ENCODE measurements around the gene TMEM150C.

TMEM150C gene

DNA sequence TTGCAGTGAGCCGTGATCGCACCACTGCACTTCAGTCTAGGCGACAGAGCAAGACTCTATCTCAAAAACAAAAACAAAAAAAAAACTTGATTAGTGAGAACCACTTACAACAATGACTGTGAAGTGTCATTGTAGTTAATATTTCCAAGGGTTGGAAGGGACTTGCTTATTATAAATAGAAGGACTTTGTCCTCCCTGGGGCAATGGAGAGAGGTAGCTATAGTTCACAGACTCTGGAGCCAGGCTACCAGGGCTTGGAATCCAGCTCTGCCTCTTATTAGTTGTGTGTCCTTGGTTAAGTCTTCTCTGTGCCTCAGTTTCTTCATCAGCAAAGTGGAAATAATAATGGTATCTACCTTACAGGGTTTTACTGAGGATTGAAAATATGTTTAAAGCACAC lies 51.6 kb downstream of the TMEM150C start:
- in situ Hi-C loops (cut with HindIII; ENCODE audit: low sequenced_read_pairs) = no loop called here
- H3K4me3 ChIP-seq (ENCODE audit: low read depth, low read length) = no peak overlapping the region
- DNase-seq (ENCODE audit: low read depth) = no peak
- TF ChIP-seq, protein P1, sequence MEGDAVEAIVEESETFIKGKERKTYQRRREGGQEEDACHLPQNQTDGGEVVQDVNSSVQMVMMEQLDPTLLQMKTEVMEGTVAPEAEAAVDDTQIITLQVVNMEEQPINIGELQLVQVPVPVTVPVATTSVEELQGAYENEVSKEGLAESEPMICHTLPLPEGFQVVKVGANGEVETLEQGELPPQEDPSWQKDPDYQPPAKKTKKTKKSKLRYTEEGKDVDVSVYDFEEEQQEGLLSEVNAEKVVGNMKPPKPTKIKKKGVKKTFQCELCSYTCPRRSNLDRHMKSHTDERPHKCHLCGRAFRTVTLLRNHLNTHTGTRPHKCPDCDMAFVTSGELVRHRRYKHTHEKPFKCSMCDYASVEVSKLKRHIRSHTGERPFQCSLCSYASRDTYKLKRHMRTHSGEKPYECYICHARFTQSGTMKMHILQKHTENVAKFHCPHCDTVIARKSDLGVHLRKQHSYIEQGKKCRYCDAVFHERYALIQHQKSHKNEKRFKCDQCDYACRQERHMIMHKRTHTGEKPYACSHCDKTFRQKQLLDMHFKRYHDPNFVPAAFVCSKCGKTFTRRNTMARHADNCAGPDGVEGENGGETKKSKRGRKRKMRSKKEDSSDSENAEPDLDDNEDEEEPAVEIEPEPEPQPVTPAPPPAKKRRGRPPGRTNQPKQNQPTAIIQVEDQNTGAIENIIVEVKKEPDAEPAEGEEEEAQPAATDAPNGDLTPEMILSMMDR (IDR thresholded peaks at IDR 0.05; ENCODE audit: low read depth, low read length, missing control alignments) = no peak

DNA sequence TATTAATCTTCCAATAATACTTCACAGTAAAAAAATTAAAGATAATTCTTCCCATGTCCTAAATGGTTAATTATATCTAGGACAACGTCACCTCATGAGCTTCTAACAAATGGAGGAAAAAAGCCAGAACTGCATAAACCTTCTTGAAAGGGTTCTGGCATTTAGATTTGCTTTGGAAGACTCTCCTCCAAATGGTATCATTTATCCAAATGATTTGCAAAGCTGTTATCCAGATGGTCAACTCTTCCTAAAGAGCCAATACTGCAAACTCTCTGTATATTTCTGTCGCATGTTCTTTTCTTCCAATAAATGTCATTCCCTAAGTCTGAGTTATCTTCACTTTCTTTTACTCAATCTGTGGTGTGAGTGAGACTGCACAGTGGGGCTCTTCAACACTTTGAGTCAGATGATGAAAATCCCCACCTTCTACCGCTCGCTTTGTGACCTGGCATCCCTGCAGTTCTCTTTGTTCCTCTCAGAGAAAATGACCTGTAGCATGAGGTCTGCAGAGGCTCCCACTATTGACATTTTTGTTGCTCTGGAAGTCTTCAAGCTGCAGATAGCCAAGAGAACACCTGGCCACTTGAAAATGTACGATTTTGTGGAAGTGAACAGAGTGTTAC lies 52.9 kb downstream of the TMEM150C start:
- no peak for DNase-seq (ENCODE audit: low read depth)
- TF ChIP-seq, protein P1 (IDR thresholded peaks at IDR 0.05; ENCODE audit: low read depth, low read length, missing control alignments) = no peak

DNA sequence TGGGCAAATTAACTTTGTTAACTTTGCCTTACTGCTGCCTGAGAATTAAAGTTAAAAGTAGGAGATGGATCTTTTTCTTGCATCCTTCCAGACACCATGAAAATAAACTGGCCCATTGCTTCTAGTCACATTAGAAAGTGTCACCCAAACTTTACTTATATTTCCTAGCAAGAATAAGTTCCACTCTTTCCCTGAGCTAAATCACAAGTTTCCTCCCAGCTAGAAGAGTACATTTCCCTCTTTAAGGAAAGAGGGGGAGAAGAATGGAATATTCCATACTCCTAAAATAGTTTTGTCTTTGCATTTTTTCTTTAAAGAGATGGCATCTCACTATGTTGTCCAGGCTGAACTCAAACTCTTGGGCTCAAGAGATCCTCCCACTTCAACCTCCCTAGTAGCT lies 53.8 kb downstream of the TMEM150C start:
- TF ChIP-seq, protein P1 (IDR thresholded peaks at IDR 0.05; ENCODE audit: low read depth, low read length, missing control alignments) = no peak
- DNase-seq (ENCODE audit: low read depth) = no peak
- H3K4me3 ChIP-seq (ENCODE audit: low read depth, low read length) = no peak overlapping the region
- in situ Hi-C loops (cut with HindIII; ENCODE audit: low sequenced_read_pairs) = no loop called here

More for the DNA sequence above, 52.9 kb downstream of the TMEM150C start:
- no peak overlapping the region for H3K4me3 ChIP-seq (ENCODE audit: low read depth, low read length)
- in situ Hi-C loops (cut with HindIII; ENCODE audit: low sequenced_read_pairs) = no loop called here

DNA sequence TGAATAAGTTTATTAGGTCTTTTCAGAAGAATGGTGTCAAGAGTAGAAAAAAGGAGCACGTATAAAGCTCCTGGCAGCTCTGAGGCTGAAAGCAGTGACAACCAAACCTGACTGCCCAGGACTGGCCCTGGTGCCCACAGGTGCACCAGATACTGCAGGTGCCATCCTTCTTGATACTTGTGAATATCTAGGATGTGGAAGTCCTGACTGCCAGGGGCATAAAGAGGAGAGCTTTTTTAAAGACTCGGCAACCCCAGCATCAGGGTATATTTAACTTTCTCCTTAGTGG lies 60.7 kb downstream of the TMEM150C start:
- in situ Hi-C loops (cut with HindIII; ENCODE audit: low sequenced_read_pairs) = no loop called here
- TF ChIP-seq, protein P1 (IDR thresholded peaks at IDR 0.05; ENCODE audit: low read depth, low read length, missing control alignments) = no peak
- DNase-seq (ENCODE audit: low read depth) = no peak
- H3K4me3 ChIP-seq (ENCODE audit: low read depth, low read length) = no peak overlapping the region

DNA sequence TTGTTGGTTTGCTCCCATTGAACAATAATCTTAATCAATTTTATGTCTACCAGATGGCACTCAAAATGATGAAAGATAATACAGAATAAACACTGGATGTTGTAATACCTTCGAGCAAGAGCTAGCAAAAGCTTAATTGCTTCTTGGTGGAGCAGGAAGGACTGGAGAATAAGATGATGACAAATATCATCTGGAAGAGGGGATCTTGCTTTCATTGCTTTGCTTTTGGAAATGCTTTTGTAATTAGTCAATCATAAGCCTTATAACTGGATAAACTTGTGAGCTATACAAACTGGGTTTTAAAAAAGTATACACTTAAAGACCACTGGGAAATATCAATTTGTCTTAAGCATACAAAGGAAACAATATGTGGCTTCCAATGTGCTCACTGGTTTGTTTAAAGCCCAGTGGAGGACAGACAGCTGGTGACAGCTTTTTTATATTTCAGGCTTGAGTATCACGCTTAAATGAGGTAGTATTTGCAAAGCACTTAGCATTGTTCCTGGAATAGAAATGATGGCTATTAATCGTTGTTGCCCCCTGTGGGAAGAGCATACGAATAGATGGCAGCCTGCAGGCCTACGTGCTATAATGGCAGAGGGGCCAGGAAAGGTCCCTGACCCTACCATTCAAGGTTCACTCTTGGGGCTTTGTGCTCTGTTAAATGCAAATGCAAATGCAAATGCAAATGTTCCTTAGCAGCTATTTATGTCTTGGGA lies 61.2 kb downstream of the TMEM150C start:
- in situ Hi-C loops (cut with HindIII; ENCODE audit: low sequenced_read_pairs) = no loop called here
- H3K4me3 ChIP-seq (ENCODE audit: low read depth, low read length) = no peak overlapping the region
- DNase-seq (ENCODE audit: low read depth) = no peak
- TF ChIP-seq, protein P1 (IDR thresholded peaks at IDR 0.05; ENCODE audit: low read depth, low read length, missing control alignments) = no peak

DNA sequence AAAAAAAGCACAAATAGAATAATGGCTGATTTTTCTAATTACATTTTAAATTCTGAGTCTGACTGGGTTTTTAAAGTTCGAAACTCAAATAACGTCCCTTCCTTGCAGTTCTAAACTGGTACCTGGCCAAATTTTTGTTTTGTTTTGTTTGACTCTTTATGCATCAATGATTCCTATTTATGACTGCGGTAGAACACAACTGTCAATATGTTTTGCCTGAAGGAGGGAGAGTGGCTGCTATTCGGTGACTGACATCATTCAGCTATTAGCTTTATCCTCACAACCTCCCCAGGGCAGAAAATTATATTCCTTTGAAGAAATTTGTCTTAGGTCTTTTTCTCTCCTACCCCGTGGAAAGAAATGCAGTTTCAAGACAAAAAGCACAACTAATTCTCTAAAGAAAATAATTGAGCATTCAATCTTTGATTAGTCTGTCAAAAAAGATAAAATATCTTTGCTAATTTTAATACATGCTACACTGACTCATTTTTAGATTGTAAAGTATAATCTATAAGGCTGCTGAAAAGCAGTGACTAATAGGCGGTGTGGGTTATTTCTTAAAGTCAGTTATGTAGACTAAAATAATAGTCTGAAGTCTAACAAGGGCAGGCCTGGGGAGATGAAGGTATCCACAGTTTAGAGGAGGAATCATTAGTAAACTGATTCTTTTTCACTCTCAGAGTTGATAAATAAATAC lies 61.9 kb downstream of the TMEM150C start:
- in situ Hi-C loops (cut with HindIII; ENCODE audit: low sequenced_read_pairs) = no loop called here
- DNase-seq (ENCODE audit: low read depth) = no peak

More for the DNA sequence above, 61.9 kb downstream of the TMEM150C start:
- TF ChIP-seq, protein P1 (IDR thresholded peaks at IDR 0.05; ENCODE audit: low read depth, low read length, missing control alignments) = no peak
- H3K4me3 ChIP-seq (ENCODE audit: low read depth, low read length) = no peak overlapping the region

Data from astrocyte of the cerebellum (primary cell).